ENCODE data around the gene PMPCA. TPM values are rescaled to one million over a fixed set of nuclear protein-coding genes. Genes with fewer than 3 reads are reported as not detected.

The PMPCA gene
- total RNA-seq, 1 donor from 2014 or later, result 94.4 TPM

DNA sequence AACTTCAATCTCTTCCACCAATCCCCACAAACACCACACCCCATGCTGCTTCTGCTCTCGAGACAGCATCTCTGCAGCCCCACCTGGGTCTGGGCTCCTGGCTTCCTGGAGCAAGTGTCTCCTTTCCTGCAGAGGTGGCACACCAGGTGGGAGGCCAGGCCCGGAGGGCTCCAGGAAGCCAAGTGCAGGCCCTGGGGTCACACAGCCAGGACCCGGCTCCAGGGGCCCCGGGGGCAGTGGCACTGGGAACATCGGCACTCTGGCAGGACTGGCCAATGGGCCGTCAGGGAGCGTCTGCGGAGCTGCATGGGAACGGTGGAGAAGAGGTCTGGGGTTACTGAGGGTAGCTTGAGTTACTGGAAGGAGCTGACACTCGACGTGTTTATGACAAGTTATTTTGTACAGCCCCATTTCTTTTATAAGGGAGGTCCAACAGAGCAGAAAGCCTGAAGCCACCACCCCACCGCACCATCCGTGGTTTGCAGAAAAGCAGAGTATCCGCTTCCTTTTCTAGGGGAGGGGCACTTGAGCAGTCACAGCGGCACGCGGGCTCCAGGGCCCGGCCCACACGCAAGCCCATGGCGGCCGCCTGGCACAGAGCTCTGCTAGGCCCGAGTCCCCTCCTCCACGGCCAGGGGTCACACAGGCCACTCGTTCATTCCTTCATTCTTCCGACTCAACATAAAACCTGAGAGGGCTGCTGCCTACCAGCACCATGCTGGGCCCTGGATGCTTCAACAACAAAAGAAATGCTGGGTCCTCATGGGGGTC is 43.8 kb downstream of the PMPCA start:
- no peak overlapping the region for H3K4me3 ChIP-seq (ENCODE audit: insufficient read depth, low read depth, low read length)
- Mint-ChIP-seq H3K27me3 (ENCODE audit: low read depth, unreplicated experiment) (no peaks in the 10 kb centered on the region), H3K27ac (ENCODE audit: unreplicated experiment) (no peak overlapping the region), H3K4me1 (ENCODE audit: low read depth, unreplicated experiment) (no peaks in the 10 kb centered on the region), H3K4me3 (ENCODE audit: unreplicated experiment) (no peak overlapping the region), H3K9me3 (ENCODE audit: unreplicated experiment) (no peaks in the 10 kb centered on the region), H3K36me3 (ENCODE audit: low read depth, unreplicated experiment) (peaks cover 30% of the 10 kb centered on the region)
- no peaks in the 10 kb centered on the region for H3K4me1 ChIP-seq (ENCODE audit: insufficient read depth, low read length)
- TF ChIP-seq, protein P1, sequence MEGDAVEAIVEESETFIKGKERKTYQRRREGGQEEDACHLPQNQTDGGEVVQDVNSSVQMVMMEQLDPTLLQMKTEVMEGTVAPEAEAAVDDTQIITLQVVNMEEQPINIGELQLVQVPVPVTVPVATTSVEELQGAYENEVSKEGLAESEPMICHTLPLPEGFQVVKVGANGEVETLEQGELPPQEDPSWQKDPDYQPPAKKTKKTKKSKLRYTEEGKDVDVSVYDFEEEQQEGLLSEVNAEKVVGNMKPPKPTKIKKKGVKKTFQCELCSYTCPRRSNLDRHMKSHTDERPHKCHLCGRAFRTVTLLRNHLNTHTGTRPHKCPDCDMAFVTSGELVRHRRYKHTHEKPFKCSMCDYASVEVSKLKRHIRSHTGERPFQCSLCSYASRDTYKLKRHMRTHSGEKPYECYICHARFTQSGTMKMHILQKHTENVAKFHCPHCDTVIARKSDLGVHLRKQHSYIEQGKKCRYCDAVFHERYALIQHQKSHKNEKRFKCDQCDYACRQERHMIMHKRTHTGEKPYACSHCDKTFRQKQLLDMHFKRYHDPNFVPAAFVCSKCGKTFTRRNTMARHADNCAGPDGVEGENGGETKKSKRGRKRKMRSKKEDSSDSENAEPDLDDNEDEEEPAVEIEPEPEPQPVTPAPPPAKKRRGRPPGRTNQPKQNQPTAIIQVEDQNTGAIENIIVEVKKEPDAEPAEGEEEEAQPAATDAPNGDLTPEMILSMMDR (IDR thresholded peaks at IDR 0.05; ENCODE audit: insufficient read depth, low read depth, low read length), result no peak
- TF ChIP-seq EZH2 (IDR thresholded peaks at IDR 0.05; ENCODE audit: insufficient read depth, low read length), result no peak
- peaks cover 66% of the 10 kb centered on the region for H4K20me1 ChIP-seq (ENCODE audit: insufficient read depth, low read length)
- peaks cover 17% of the 10 kb centered on the region for H3K79me2 ChIP-seq (ENCODE audit: insufficient read depth, low read length)
- no peaks in the 10 kb centered on the region for H3K9me3 ChIP-seq (ENCODE audit: insufficient read depth, low read depth, low read length)
- peaks cover 31% of the 10 kb centered on the region for H3K36me3 ChIP-seq (ENCODE audit: insufficient read depth, low read length)
- H2AFZ ChIP-seq (ENCODE audit: low read depth, low read length), result no peak overlapping the region
- H3K27me3 ChIP-seq (ENCODE audit: insufficient read depth, low read length), result no peaks in the 10 kb centered on the region
- no peak overlapping the region for H3K9ac ChIP-seq (ENCODE audit: low read length)
- no peak overlapping the region for H3K4me2 ChIP-seq (ENCODE audit: low read length)
- DNase-seq (ENCODE audit: low read depth), result no peak
- FAIRE-seq, result no peak
- H3K27ac ChIP-seq (ENCODE audit: low read depth, low read length), result no peak overlapping the region

DNA sequence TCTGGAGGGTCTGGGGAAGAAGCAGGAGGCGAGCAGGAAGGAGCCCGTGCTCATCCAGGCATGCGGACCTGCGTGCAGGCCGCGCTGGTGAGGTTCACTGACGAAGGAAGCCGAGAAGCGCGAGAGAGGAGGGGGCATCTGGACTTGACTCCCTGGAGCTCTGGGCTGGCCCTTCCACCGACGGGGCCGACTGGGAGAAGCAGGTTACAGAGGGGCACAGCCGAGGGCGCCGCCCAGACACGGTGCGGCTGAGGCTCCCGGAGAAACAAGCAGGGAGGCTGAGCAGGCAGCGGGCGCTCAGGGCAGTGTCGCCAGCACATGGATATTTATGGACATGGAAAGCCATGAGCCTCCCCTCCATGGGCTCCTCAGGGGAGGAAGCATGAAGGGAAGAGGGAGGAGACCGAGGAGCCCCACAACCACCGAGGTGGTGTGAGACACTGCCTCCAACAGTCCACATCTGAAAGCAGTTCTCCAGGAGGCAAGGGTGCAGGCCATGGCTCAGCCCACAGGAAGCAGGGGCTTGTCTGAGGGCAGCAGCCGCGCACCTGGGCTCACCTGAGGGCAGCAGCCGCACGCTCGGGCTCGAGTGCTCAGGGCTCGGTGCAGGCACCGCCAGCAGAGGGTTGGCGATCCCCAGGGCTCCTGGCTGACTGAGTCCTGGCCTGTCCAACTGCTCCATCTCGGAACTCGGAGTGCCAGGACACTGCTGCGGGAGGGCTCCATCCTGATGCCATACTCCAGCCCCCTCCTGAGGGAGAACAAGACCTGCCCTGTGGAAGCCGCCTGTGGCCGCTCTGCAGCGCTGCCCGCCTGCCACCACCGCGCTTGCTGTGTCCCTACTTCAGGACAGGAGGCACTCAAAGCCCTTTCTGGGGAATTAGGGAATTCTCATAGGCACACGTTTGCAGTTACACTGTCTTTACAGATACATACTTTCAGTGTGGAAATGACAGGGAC is 44.9 kb downstream of the PMPCA start:
- TF ChIP-seq, protein P1 (IDR thresholded peaks at IDR 0.05; ENCODE audit: insufficient read depth, low read depth, low read length), result no peak
- TF ChIP-seq EZH2 (IDR thresholded peaks at IDR 0.05; ENCODE audit: insufficient read depth, low read length), result no peak
- H3K9ac ChIP-seq (ENCODE audit: low read length), result no peak overlapping the region
- FAIRE-seq (no peak), DNase-seq (ENCODE audit: low read depth) (no peak)
- H3K36me3 ChIP-seq (ENCODE audit: insufficient read depth, low read length), result peaks cover 38% of the 10 kb centered on the region
- H3K4me3 ChIP-seq (ENCODE audit: insufficient read depth, low read depth, low read length), result no peak overlapping the region
- no peaks in the 10 kb centered on the region for H3K4me1 ChIP-seq (ENCODE audit: insufficient read depth, low read length)
- no peaks in the 10 kb centered on the region for H3K9me3 ChIP-seq (ENCODE audit: insufficient read depth, low read depth, low read length)
- no peak overlapping the region for H3K27ac ChIP-seq (ENCODE audit: low read depth, low read length)
- no peaks in the 10 kb centered on the region for H3K27me3 Mint-ChIP-seq (ENCODE audit: low read depth, unreplicated experiment)
- H2AFZ ChIP-seq (ENCODE audit: low read depth, low read length), result no peak overlapping the region
- no peak overlapping the region for H3K4me2 ChIP-seq (ENCODE audit: low read length)
- H3K27ac Mint-ChIP-seq (ENCODE audit: unreplicated experiment), result no peak overlapping the region
- H3K79me2 ChIP-seq (ENCODE audit: insufficient read depth, low read length), result peaks cover 17% of the 10 kb centered on the region
- H3K27me3 ChIP-seq (ENCODE audit: insufficient read depth, low read length), result no peaks in the 10 kb centered on the region
- H3K4me3 Mint-ChIP-seq (ENCODE audit: unreplicated experiment), result no peak overlapping the region
- no peaks in the 10 kb centered on the region for H3K4me1 Mint-ChIP-seq (ENCODE audit: low read depth, unreplicated experiment)
- peaks cover 34% of the 10 kb centered on the region for H3K36me3 Mint-ChIP-seq (ENCODE audit: low read depth, unreplicated experiment)
- H4K20me1 ChIP-seq (ENCODE audit: insufficient read depth, low read length), result peaks cover 65% of the 10 kb centered on the region
- H3K9me3 Mint-ChIP-seq (ENCODE audit: unreplicated experiment), result no peaks in the 10 kb centered on the region

All from astrocyte (in vitro differentiated cells and primary cell).